ENCODE measurements around the gene PIEZO1. TPM values are rescaled to one million over a fixed set of nuclear protein-coding genes. Genes with fewer than 3 reads are reported as not detected.
A peak's percentile ranks its signal among the peaks of the same experiment; 100 is the strongest.

PIEZO1 gene
- total and polyA plus RNA-seq, 9 of the 15 experiments (the other 6 are each of a cell fraction or from before 2014, with no cell fraction given) = 3.6 to 432 (median 131) TPM

GRCh38 chr16:88807626-88808453 lies 22.8 kb upstream of the PIEZO1 start:
- no TSS peak for BruUV-seq (replicated peaks)
- Histone ChIP-seq H3K9me1 (ENCODE audit: control insufficient read depth, insufficient read depth, low read length) (no peaks in the 10 kb centered on the region), H3K4me1 (replicated peaks in 1 of 2; ENCODE audit: control insufficient read depth in 2 of 2, insufficient read depth in 2 of 2, low read length in 2 of 2) (peaks cover 8 to 88% of the 10 kb centered on the region in 2 experiments), H3K4me2 (ENCODE audit: insufficient read depth, low read length) (no peak overlapping the region), H3K27ac (ENCODE audit: extremely low read depth, low read depth, low read length) (no peak overlapping the region; the same call in 2 of the 3 replicates), H3K4me3 (no peak overlapping the region), H3K36me3 (ENCODE audit: control insufficient read depth, insufficient read depth, low read length) (peaks cover 69% of the 10 kb centered on the region; the same call in 2 of the 3 replicates), H4K20me1 (replicated peaks; ENCODE audit: control insufficient read depth, insufficient read depth, low read length) (peaks cover 34% of the 10 kb centered on the region; the same call in 1 of the 2 replicates), H2AFZ (ENCODE audit: low read depth, low read length) (no peak overlapping the region), H3K9me3 (replicated peaks; ENCODE audit: control insufficient read depth, insufficient read depth, low read depth, low read length) (no peaks in the 10 kb centered on the region), H3K27me3 (ENCODE audit: control insufficient read depth in 2 of 2, insufficient read depth in 2 of 2, low read length in 2 of 2) (no peaks in the 10 kb centered on the region; a peak in 1 of 5 replicates), H3K9ac (ENCODE audit: insufficient read depth in 1 of 2, low read depth in 2 of 2, low read length in 2 of 2) (peak overlapping the region in 1 of 2 experiments; percentile 98; a peak in 2 of 4 replicates), H3K79me2 (ENCODE audit: control insufficient read depth, insufficient read depth, low read length) (peaks cover 80% of the 10 kb centered on the region)
- in situ Hi-C loops (cut with MboI) = no loop called here
- WGBS (ENCODE audit: insufficient coverage, low coverage, missing lambda C conversion rate) = 89% methylated on average over 18 of the region's 26 CpGs
- ChIA-PET CTCF (ENCODE audit: low intra/inter-chr PET ratio) (interaction anchor here (0.6 kb wide), 1 partner anchor 95 kb away, joined by 3 read pairs; no protein-coding TSS in a partner anchor), POLR2A (interaction anchor here (0.5 to 6.1 kb wide), 8 partner anchors 10 to 402 kb away, joined by 3 to 47 read pairs (median 4); partner anchors contain the start of gene PIEZO1)
- FAIRE-seq (no peak), DNase-seq (ENCODE audit: extremely low read depth in 1 of 4, low spot score in 3 of 4) (no peak), ATAC-seq (no peak)
- intact Hi-C loops (cut with micrococcal nuclease) = loop anchor here (10.0 kb wide), 1 partner anchor 757 kb away; the partner anchor contains the start of gene RPL13
- no peak for TF ChIP-seq BMI1 (IDR thresholded peaks at IDR 0.05; ENCODE audit: low read length)
- TF ChIP-seq NCOA1 (IDR thresholded peaks at IDR 0.05; ENCODE audit: low read depth) = no peak
- no peak for TF ChIP-seq PTTG1 (tag; IDR thresholded peaks at IDR 0.05; ENCODE audit: low read depth)
- no peak for TF ChIP-seq ZNF589 (CRISPR knock-in tag; IDR thresholded peaks at IDR 0.05; ENCODE audit: low read depth)
- TF ChIP-seq RBM22 (IDR thresholded peaks at IDR 0.05; ENCODE audit: low read depth, low read length, poor library complexity, severe bottlenecking) = peak; percentile 48
- TF ChIP-seq EGR1 (conservative IDR thresholded peaks at IDR 0.05) = no peak
- no peak for TF ChIP-seq MCM5 (IDR thresholded peaks at IDR 0.05; ENCODE audit: low read depth)
- peak; percentile 21 for TF ChIP-seq SUPT5H (IDR thresholded peaks at IDR 0.05)
- TF ChIP-seq ZNF512 (tag; IDR thresholded peaks at IDR 0.05) = no peak
- peak; percentile 55 for TF ChIP-seq SIRT6 (IDR thresholded peaks at IDR 0.05; ENCODE audit: low read depth, low read length)
- TF ChIP-seq SNRNP70 (optimal IDR thresholded peaks at IDR 0.05; ENCODE audit: low read depth, low read length) = peak; percentile 35
- TF ChIP-seq TBP (optimal IDR thresholded peaks at IDR 0.05; ENCODE audit: low read depth, low read length) = no peak
- TF ChIP-seq USF1 (CRISPR knock-in tag; IDR thresholded peaks at IDR 0.05) = no peak
- peak; percentile 35 for TF ChIP-seq FIP1L1 (IDR thresholded peaks at IDR 0.05; ENCODE audit: low read depth, low read length, poor library complexity, severe bottlenecking)
- TF ChIP-seq BRCA1 (IDR thresholded peaks at IDR 0.05) = no peak
- TF ChIP-seq BRCA1 (CRISPR knock-in tag; IDR thresholded peaks at IDR 0.05) = no peak
- no peak for TF ChIP-seq ZNF174 (CRISPR knock-in tag; IDR thresholded peaks at IDR 0.05)
- TF ChIP-seq, protein P1, sequence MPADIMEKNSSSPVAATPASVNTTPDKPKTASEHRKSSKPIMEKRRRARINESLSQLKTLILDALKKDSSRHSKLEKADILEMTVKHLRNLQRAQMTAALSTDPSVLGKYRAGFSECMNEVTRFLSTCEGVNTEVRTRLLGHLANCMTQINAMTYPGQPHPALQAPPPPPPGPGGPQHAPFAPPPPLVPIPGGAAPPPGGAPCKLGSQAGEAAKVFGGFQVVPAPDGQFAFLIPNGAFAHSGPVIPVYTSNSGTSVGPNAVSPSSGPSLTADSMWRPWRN (IDR thresholded peaks at IDR 0.05; ENCODE audit: low read depth) = no peak
